ENCODE measurements around the gene ACRV1. TPM values are rescaled to one million over a fixed set of nuclear protein-coding genes. Genes with fewer than 3 reads are reported as not detected.

Gene ACRV1
- total RNA-seq, 1 donor from 2014 or later: not detected

GRCh38 chr11:125649465-125650166 is 31.0 kb downstream of the ACRV1 start:
- Histone ChIP-seq H3K4me1 (no peaks in the 10 kb centered on the region), H3K4me3 (no peak overlapping the region), H3K9me3 (no peaks in the 10 kb centered on the region), H3K27ac (no peak overlapping the region), H3K36me3 (no peaks in the 10 kb centered on the region), H3K27me3 (ENCODE audit: low read depth) (no peaks in the 10 kb centered on the region)
- DNase-seq (no peak), ATAC-seq (no peak)
- intact Hi-C loops (cut with DNase I): no loop called here
- TF ChIP-seq CTCF (IDR thresholded peaks at IDR 0.05): no peak

- Histone ChIP-seq H3K36me3 (no peaks in the 10 kb centered on the region), H3K4me1 (no peaks in the 10 kb centered on the region), H3K27ac (no peak overlapping the region), H3K27me3 (ENCODE audit: low read depth) (no peaks in the 10 kb centered on the region), H3K4me3 (no peak overlapping the region), H3K9me3 (no peaks in the 10 kb centered on the region)
- no peak for TF ChIP-seq CTCF (IDR thresholded peaks at IDR 0.05)
- intact Hi-C loops (cut with DNase I): no loop called here
- no peak for ATAC-seq
- DNase-seq: no peak
Measured at GRCh38 chr11:125645871-125646270, 34.8 kb downstream of the ACRV1 start.

GRCh38 chr11:125638315-125638714 is 42.3 kb downstream of the ACRV1 start:
- no peak for DNase-seq
- Histone ChIP-seq H3K4me3 (no peak overlapping the region), H3K36me3 (no peaks in the 10 kb centered on the region)

GRCh38 chr11:125637840-125638239 is 42.8 kb downstream of the ACRV1 start:
- Histone ChIP-seq H3K9me3 (no peaks in the 10 kb centered on the region), H3K4me1 (no peaks in the 10 kb centered on the region), H3K27me3 (ENCODE audit: low read depth) (no peaks in the 10 kb centered on the region), H3K36me3 (no peaks in the 10 kb centered on the region), H3K4me3 (no peak overlapping the region), H3K27ac (no peak overlapping the region)
- no peak for DNase-seq
- intact Hi-C loops (cut with DNase I): no loop called here
- no peak for TF ChIP-seq CTCF (IDR thresholded peaks at IDR 0.05)
- ATAC-seq: no peak

More at GRCh38 chr11:125638315-125638714, 42.3 kb downstream of the ACRV1 start:
- Histone ChIP-seq H3K4me1 (no peaks in the 10 kb centered on the region), H3K27ac (no peak overlapping the region), H3K9me3 (no peaks in the 10 kb centered on the region), H3K27me3 (ENCODE audit: low read depth) (no peaks in the 10 kb centered on the region)
- ATAC-seq: no peak
- TF ChIP-seq CTCF (IDR thresholded peaks at IDR 0.05): no peak
- intact Hi-C loops (cut with DNase I): no loop called here

- Histone ChIP-seq H3K4me1 (peaks cover 17% of the 10 kb centered on the region), H3K27ac (no peak overlapping the region), H3K9me3 (no peaks in the 10 kb centered on the region), H3K27me3 (ENCODE audit: low read depth) (no peaks in the 10 kb centered on the region), H3K36me3 (no peaks in the 10 kb centered on the region), H3K4me3 (no peak overlapping the region)
- ATAC-seq (no peak), DNase-seq (no peak)
- intact Hi-C loops (cut with DNase I): no loop called here
- no peak for TF ChIP-seq CTCF (IDR thresholded peaks at IDR 0.05)
Measured at GRCh38 chr11:125627236-125627910, 53.3 kb downstream of the ACRV1 start.
